Measurements from ENCODE around the gene BSX.

BSX gene

DNA sequence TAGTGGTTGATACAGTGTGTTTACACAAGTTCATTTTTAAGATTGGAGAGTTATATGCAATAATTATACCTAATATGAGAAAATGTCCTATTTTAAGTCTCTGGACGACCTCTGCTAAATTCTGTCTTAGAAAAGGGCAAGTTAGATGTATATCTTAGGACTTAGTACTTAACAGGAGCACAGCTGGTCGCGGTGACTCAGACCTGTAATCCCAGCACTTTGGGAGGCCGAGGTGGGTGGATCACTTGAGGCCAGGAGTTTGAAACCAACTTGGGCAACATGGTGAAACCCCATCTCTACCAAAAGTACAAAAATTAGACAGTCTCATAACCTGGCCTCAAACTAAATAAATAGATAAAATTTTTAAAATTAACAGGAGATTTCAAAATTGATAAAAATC, 27.2 kb downstream of the BSX start:
- DNase-seq (ENCODE audit: low spot score), result no peak

DNA sequence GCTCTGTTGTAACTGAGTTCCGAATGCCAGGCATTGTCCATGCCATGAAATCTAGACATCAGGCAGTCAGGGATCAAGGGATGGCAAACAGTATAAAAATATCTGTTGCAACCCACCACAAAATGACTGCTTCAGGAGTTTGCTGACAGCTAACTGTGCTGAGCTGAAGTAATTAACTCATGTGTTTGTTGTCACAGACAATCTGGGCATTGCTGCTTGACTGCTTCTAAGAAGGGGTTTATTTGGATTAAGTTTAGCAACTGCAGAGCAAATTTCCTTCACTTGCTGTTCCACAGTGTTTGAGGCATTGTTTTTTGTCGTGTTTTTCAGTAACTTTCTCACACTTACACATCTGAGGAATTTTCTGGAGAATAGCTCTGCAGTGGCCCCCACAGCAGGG, 30.4 kb downstream of the BSX start:
- no peak for DNase-seq (ENCODE audit: low spot score)

DNA sequence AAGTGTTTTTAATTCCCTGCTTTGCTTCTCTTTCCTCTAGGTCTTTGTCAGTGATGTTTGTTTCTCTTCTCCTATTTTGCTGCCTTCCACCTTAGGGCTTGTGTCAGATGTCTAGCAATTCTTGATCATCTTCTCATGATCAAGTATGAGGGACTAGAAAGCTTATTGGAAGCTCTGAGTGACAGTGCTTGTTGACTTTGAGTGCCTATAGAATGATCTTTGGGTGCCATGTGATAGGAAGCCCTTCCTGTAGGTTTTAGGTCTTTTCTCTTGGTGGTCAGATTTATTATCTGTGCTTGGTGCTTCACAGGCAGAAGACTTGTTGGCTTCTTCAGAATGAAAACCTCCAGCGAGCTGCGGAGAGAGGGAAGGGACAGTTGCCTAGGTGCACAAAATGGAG, 43.1 kb downstream of the BSX start:
- DNase-seq (ENCODE audit: low spot score), result no peak

DNA sequence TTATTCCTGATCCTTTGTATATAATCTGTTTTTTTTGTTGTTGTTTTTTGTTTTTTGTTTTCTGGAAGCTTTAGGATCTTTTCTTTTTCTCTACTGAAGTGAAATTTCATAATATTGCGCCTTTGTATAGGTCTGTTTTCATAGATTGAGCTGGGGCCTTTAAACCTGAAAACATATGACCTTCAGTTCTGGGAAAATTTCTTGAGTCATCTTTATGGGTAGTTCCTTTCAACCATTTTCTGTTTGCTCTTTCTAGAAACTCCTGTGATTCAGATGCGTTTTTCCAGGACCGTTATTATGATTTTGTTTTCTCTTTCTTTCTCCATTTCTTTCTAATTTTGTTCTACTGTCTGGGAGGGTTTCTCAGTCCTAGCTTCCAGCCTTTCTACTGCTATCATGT, 43.7 kb downstream of the BSX start:
- no peak for DNase-seq (ENCODE audit: low spot score)

DNA sequence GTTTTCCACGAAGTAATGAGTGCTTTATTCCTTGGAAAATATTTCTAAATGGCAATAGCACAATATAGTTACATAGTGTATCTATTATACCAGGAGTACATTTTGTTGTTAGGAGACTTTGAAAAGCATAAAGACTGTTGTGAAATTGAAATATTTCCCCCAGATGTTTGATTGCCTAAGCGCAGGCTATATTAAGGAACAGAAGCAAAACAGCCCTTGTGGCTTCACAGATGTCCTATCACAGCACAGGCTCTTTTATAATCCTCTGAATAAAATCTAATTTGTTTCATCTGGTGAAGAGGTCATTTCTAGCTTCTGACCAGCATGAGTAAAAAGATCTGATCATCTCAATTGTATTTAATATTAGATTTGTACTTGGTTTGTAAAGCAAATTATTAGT, 48.2 kb downstream of the BSX start:
- no peak for DNase-seq (ENCODE audit: low spot score)

DNA sequence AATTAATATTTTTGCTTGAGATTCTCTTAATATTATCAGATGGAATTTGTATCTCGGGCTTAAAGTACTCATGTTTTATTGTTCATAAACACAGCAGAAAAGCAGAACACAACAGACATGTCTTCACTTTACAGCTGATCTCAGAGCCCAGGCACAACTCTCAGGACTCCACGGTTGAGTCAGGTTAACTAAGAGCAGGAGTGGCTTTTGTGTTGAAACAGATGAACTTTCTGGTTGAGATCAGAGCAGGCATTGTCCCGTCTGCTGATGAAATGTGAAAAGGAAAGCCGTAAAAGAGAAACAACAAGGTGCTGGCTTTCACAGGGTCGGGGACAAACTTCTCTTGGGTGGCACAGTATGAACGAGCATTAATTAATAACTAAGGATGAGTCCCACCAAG, 50.1 kb downstream of the BSX start:
- DNase-seq (ENCODE audit: low spot score), result no peak

Measured in cerebellar cortex (tissue), 1 donor.